Measurements from ENCODE around the gene TTC28.

Gene TTC28

GRCh38 chr22:27959335-27960090 is 720.1 kb downstream of the TTC28 start:
- TF ChIP-seq, protein P1, sequence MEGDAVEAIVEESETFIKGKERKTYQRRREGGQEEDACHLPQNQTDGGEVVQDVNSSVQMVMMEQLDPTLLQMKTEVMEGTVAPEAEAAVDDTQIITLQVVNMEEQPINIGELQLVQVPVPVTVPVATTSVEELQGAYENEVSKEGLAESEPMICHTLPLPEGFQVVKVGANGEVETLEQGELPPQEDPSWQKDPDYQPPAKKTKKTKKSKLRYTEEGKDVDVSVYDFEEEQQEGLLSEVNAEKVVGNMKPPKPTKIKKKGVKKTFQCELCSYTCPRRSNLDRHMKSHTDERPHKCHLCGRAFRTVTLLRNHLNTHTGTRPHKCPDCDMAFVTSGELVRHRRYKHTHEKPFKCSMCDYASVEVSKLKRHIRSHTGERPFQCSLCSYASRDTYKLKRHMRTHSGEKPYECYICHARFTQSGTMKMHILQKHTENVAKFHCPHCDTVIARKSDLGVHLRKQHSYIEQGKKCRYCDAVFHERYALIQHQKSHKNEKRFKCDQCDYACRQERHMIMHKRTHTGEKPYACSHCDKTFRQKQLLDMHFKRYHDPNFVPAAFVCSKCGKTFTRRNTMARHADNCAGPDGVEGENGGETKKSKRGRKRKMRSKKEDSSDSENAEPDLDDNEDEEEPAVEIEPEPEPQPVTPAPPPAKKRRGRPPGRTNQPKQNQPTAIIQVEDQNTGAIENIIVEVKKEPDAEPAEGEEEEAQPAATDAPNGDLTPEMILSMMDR (IDR thresholded peaks at IDR 0.05; ENCODE audit: borderline replicate concordance, control extremely low read depth, extremely low read depth, insufficient read depth, missing control alignments) = no peak
- in situ Hi-C loops (cut with MboI; ENCODE audit: low sequenced_read_pairs, unreplicated experiment) = no loop called here
- no peak for DNase-seq (ENCODE audit: low spot score)

GRCh38 chr22:27952779-27953178 is 726.9 kb downstream of the TTC28 start:
- in situ Hi-C loops (cut with MboI; ENCODE audit: low sequenced_read_pairs, unreplicated experiment) = no loop called here
- DNase-seq (ENCODE audit: low spot score) = no peak
- TF ChIP-seq, protein P1 (IDR thresholded peaks at IDR 0.05; ENCODE audit: borderline replicate concordance, control extremely low read depth, extremely low read depth, insufficient read depth, missing control alignments) = no peak

DNA sequence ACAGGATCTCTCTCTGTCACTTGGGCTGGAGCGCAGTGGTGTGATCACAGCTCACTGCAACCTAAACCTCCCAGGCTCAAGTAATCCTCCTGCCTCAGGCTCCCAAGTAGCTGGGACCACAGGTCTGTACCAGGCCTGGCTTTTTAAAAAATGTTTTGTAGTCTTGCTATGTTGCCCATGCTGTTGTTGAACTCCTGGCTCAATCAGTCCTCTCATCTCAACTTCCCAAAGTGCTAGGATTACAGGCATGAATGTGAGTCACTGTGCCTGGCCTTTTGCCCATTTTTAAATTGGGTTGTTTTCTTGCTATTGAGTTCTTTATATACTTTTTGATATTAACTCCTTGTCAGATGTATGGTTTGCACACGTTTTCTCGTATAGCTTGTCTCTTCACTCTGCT is 727.5 kb downstream of the TTC28 start:
- no peak for DNase-seq (ENCODE audit: low spot score)

DNA sequence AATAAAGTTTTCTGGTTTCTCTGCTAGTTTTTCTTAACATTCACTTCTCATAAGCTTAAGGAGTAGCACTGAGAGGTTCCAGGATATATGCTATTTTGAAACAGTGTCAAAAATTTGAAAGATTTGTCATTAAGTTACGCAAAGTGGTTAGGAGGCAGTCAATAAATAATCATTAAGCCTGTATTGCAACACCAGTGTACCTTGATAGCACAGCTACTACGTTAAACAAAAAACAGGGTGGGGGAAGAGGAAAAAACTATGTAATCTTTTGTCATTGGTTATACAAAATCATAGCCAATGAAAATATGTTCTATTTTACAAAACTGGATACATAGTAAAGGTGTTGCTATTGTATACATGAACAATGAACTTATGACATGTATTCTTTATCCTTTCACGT is 730.2 kb downstream of the TTC28 start:
- TF ChIP-seq, protein P1 (IDR thresholded peaks at IDR 0.05; ENCODE audit: borderline replicate concordance, control extremely low read depth, extremely low read depth, insufficient read depth, missing control alignments) = no peak
- in situ Hi-C loops (cut with MboI; ENCODE audit: low sequenced_read_pairs, unreplicated experiment) = no loop called here
- DNase-seq (ENCODE audit: low spot score) = no peak

More for the DNA sequence above, 727.5 kb downstream of the TTC28 start:
- TF ChIP-seq, protein P1 (IDR thresholded peaks at IDR 0.05; ENCODE audit: borderline replicate concordance, control extremely low read depth, extremely low read depth, insufficient read depth, missing control alignments) = no peak
- in situ Hi-C loops (cut with MboI; ENCODE audit: low sequenced_read_pairs, unreplicated experiment) = no loop called here

DNA sequence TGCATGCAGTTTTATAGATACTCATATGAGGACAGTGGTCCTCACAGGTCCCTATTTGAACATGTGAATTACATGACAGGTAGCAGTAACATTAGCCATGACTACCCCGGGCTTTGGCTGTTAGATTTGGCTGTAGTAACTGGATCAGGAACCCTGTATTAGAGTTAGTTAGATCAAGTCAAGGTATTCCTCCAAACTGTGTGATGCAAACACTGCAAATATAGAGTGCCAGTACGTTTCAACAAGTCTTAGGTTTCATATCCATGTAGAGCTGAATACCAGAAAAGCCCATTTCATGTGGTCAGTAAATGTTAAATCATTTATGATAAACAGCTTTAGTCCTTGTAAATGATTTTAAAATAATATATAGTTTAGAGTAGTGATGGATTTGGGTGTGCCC is 731.1 kb downstream of the TTC28 start:
- DNase-seq (ENCODE audit: low spot score) = no peak
- TF ChIP-seq, protein P1 (IDR thresholded peaks at IDR 0.05; ENCODE audit: borderline replicate concordance, control extremely low read depth, extremely low read depth, insufficient read depth, missing control alignments) = no peak
- in situ Hi-C loops (cut with MboI; ENCODE audit: low sequenced_read_pairs, unreplicated experiment) = no loop called here

DNA sequence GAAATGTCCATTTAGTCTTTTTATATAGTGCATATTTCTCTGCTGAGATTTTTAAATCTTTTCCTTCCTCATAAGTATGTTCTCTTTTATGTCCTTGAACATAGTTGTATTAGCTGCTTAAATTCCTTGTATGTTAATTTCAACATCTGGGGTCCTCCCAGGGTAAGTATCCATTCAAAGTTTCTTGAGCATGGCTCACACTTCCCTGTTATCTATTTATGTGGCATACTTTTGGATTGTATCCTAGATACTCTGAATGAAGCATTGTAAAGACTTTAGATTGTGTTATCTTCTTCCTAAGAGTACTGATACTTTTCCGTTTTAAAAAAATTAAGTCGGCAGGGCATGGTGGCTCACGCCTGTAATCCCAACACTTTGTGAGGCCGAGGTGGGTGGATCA is 732.2 kb downstream of the TTC28 start:
- in situ Hi-C loops (cut with MboI; ENCODE audit: low sequenced_read_pairs, unreplicated experiment) = no loop called here
- no peak for DNase-seq (ENCODE audit: low spot score)
- TF ChIP-seq, protein P1 (IDR thresholded peaks at IDR 0.05; ENCODE audit: borderline replicate concordance, control extremely low read depth, extremely low read depth, insufficient read depth, missing control alignments) = no peak
